PFSK-1 (cell line): ENCODE data around the gene TRAPPC2B.
A peak's percentile ranks its signal among the peaks of the same experiment; 100 is the strongest.

ENCODE experiments used
- FOXP2 ChIP-seq: optimal IDR thresholded peaks from 2 replicates; pipeline ENCODE3; 2011; ENCODE audit warnings: borderline replicate concordance, control low read depth, inconsistent platforms; ENCODE audit not compliant: insufficient read depth; ENCODE audit errors: extremely low read length, extremely low read depth
- POLR2AphosphoS5 ChIP-seq: IDR thresholded peaks from 2 replicates; pipeline ENCODE4 v1.6.1; 2012; ENCODE audit warnings: low read depth, mild to moderate bottlenecking, control low read depth, low read length, moderate library complexity
- REST ChIP-seq, 2 experiments: IDR thresholded peaks; 2 replicates each; pipeline versions ENCODE4 v1.6.1 to v1.8.0; 2011 to 2012; ENCODE audit warnings: low read depth in 2 of 2, low read length in 2 of 2, control low read depth in 1 of 2, inconsistent platforms in 1 of 2, mild to moderate bottlenecking in 1 of 2, moderate library complexity in 1 of 2; ENCODE audit not compliant: insufficient read depth in 1 of 2
- SIN3A ChIP-seq: IDR thresholded peaks from 2 replicates; pipeline ENCODE4 v1.6.1; 2012; ENCODE audit warnings: mild to moderate bottlenecking, low read length, moderate library complexity, borderline replicate concordance; ENCODE audit not compliant: insufficient read depth
- TAF1 ChIP-seq: IDR thresholded peaks from 2 replicates; pipeline ENCODE4 v1.6.1; 2012; ENCODE audit warnings: low read length, control low read depth, borderline replicate concordance; ENCODE audit not compliant: insufficient read depth

TRAPPC2B gene

DNA sequence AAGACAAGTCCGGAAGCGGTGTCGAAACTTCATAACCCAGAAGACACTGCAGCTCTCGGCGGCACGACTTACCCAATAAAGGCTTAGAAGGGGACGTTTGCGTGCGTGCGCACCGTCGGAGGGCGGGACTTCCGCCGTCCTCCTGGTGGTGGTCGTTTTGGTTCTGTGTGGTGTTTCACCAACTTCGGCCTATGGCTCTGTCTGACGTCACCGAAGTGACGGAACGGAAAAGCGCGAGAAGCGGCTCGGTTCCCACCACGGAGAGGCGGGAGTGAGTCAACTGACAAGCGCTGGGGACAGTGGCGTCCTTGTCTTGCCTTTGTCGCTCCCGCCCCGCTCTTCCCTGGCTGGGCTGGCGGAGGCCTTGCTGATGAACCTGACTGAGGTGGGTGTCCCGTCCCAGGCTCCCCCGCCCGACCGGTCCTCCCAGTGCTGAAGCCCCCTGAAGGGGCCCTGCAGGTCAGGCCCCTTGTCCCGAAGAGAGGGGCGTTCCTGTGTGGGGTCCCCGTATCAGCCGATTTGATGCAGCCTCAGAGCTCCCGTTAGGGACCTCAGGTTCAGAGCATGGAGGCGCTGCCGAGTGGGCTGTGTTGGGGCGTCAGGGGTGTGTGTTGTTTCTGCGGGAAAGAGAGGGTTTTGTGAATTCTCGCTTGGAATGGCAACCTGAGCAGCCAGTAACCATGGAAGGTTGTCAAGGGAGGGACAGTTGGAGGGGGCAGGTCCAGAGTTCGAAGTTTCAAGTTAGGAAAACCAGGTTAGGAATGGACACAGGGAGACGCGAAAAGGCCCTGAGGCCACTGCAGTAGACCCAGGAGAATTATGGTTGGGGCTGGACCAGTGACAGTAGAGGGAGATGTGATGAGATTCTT lies 26.6 kb downstream of the TRAPPC2B start, which contains the start of gene ZNF548:
ZNF548 (plus strand) TSS at position 125 of the 869 bp plus-strand sequence; CDS start at position 371, 246 bp downstream.
- no peak for TF ChIP-seq FOXP2
- TF ChIP-seq REST (IDR thresholded peaks at IDR 0.05; ENCODE audit: insufficient read depth in 1 of 2, low read depth in 2 of 2, low read length in 2 of 2): no peak
- no peak; the same call in 1 of the 2 replicates for TF ChIP-seq SIN3A
- TF ChIP-seq POLR2AphosphoS5: peak; percentile 45; the same call in 1 of the 2 replicates
- peak; percentile 56; the same call in 1 of the 2 replicates for TF ChIP-seq TAF1

DNA sequence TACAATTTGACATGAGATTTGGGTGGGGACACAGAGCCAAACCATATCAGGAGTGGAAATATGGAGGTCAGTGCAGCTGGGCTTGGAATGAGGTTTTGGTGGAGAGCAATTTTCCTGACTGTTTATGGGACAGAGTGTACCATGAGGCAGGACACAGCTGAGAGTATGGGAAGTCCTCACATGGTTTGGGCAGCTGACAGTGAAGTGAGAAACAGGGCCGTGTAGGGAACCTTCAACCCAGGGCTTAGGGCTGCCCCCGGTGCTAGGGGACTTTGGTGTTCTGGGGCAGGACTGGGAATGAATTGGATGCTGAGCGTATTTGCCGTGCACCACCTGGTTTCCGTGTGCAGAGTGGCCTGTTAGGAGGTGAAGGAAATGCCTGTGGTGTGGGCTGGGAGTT lies 32.4 kb downstream of the TRAPPC2B start:
- TF ChIP-seq FOXP2: no peak
- TF ChIP-seq POLR2AphosphoS5: no peak
- TF ChIP-seq REST (IDR thresholded peaks at IDR 0.05; ENCODE audit: insufficient read depth in 1 of 2, low read depth in 2 of 2, low read length in 2 of 2): no peak
- no peak for TF ChIP-seq TAF1
- no peak for TF ChIP-seq SIN3A

DNA sequence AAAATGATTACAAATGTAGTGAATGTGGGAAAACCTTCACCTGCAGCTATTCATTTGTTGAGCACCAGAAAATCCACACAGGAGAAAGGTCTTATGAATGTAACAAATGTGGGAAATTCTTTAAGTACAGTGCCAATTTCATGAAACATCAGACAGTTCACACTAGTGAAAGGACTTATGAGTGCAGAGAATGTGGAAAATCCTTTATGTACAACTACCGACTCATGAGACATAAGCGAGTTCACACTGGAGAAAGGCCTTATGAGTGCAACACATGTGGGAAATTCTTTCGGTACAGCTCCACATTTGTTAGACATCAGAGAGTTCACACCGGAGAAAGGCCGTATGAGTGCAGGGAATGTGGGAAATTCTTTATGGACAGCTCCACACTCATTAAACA lies 35.5 kb downstream of the TRAPPC2B start:
- no peak for TF ChIP-seq SIN3A
- no peak for TF ChIP-seq TAF1
- no peak for TF ChIP-seq REST (IDR thresholded peaks at IDR 0.05; ENCODE audit: insufficient read depth in 1 of 2, low read depth in 2 of 2, low read length in 2 of 2)
- TF ChIP-seq FOXP2: no peak
- no peak for TF ChIP-seq POLR2AphosphoS5

GRCh38 chr19:57403737-57404563 lies 40.6 kb downstream of the TRAPPC2B start:
- TF ChIP-seq POLR2AphosphoS5: no peak
- no peak for TF ChIP-seq SIN3A
- TF ChIP-seq TAF1: no peak
- no peak for TF ChIP-seq FOXP2

DNA sequence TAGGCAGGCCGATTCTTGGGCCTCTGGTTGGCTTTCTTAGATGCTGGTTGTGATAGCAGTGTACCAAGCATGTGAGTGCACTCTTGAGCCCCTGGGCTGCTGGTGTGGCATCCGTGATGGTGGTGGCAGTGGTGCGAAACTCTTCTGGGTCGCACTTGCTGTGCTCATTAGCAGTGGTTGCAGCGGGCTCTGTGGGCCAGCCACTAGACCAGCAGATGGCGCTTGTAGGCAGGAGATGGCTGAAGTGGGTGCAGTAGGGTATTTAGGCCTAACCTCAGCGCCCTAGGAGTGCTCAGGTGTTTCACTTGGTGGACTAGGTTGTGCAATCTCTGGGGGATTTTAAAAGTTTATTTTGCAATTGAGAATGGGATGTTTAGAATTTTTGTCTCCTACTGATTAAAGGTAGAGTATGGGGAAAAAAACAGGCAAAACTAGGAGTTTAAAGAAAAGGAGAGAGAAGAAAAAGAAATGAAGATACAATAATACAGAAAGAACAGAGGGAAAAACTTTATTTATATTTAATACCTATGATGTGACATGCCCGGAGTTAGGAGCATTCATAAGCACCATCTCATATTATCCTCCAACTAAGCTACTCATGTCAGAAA lies 43.3 kb downstream of the TRAPPC2B start:
- TF ChIP-seq SIN3A (no peak), FOXP2 (peak; percentile 52), POLR2AphosphoS5 (no peak), TAF1 (no peak)
